NT2/D1 (cell line): Measurements from ENCODE around the gene PPP6R1.

Experiments used
- SUZ12 ChIP-seq: IDR thresholded peaks from 2 replicates; pipeline ENCODE4 v1.6.1; 2011; ENCODE audit not compliant: insufficient read length, insufficient read depth; ENCODE audit errors: extremely low read depth
- YY1 ChIP-seq: IDR thresholded peaks from 2 replicates; pipeline ENCODE4 v1.6.1; 2011; ENCODE audit not compliant: insufficient read length, insufficient read depth
- ZNF274 ChIP-seq: IDR thresholded peaks from 2 replicates; pipeline ENCODE4 v1.6.1; 2011; ENCODE audit warnings: mild to moderate bottlenecking, low read depth, low read length

- TF ChIP-seq SUZ12 (no peak), ZNF274 (no peak), YY1 (no peak)
These were observed 25.7 kb upstream of the PPP6R1 start for GRCh38 chr19:55284405-55285058.
